ENCODE measurements around the gene MAPK8IP1. TPM values are rescaled to one million over a fixed set of nuclear protein-coding genes. Genes with fewer than 3 reads are reported as not detected.

MAPK8IP1 gene
- total RNA-seq, 1 donor from 2014 or later, result 299 TPM

DNA sequence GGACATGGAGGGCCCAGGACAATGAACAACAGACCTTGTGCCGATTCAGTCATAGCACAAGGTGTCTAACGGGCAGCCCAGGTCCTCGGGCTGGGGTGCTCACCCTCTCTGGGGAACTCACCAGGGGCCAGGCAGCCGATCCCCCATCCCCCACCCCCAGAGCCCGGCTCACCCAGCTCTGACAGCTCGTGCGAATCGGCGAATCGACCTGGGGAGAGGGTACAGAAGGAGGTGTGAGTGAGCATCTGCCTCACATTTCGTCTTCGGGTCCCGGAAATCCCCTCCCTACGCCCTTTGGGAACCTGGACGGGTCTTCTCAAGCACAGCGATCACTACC is 31.8 kb downstream of the MAPK8IP1 start:
- Mint-ChIP-seq H3K9me3 (ENCODE audit: unreplicated experiment) (peaks cover 10% of the 10 kb centered on the region), H3K4me3 (ENCODE audit: unreplicated experiment) (peak overlapping the region; percentile 94), H3K27ac (ENCODE audit: unreplicated experiment) (peak overlapping the region; percentile 97), H3K27me3 (ENCODE audit: unreplicated experiment) (peaks cover 8% of the 10 kb centered on the region), H3K36me3 (ENCODE audit: unreplicated experiment) (no peaks in the 10 kb centered on the region), H3K4me1 (ENCODE audit: low read depth, unreplicated experiment) (peaks cover 3% of the 10 kb centered on the region)
- TF ChIP-seq CTCF (IDR thresholded peaks at IDR 0.05; ENCODE audit: partially characterized antibody, unreplicated experiment), result no peak
- DNase-seq, result no peak

GRCh38 chr11:45917623-45918330 is 32.3 kb downstream of the MAPK8IP1 start, which contains the start of gene PEX16:
Gene PEX16, minus strand, starts transcription at chr11:45917877. Its CDS starts 66 bp downstream, at chr11:45917811.
- peak within 1 kb of the TSS; percentile 97 for H3K27ac Mint-ChIP-seq (ENCODE audit: unreplicated experiment)
- peaks cover 10% of the 10 kb centered on the region for H3K9me3 Mint-ChIP-seq (ENCODE audit: unreplicated experiment)
- TF ChIP-seq CTCF (IDR thresholded peaks at IDR 0.05; ENCODE audit: partially characterized antibody, unreplicated experiment), result no peak
- no peaks in the 10 kb centered on the region for H3K36me3 Mint-ChIP-seq (ENCODE audit: unreplicated experiment)
- peak within 1 kb of the TSS; percentile 94 for H3K4me3 Mint-ChIP-seq (ENCODE audit: unreplicated experiment)
- peaks cover 3% of the 10 kb centered on the region for H3K4me1 Mint-ChIP-seq (ENCODE audit: low read depth, unreplicated experiment)
- DNase-seq, result peak; percentile 94
- H3K27me3 Mint-ChIP-seq (ENCODE audit: unreplicated experiment), result peaks cover 8% of the 10 kb centered on the region

GRCh38 chr11:45918331-45918941 is 33.0 kb downstream of the MAPK8IP1 start:
- peaks cover 10% of the 10 kb centered on the region for H3K27me3 Mint-ChIP-seq (ENCODE audit: unreplicated experiment)
- no peak for TF ChIP-seq CTCF (IDR thresholded peaks at IDR 0.05; ENCODE audit: partially characterized antibody, unreplicated experiment)
- H3K9me3 Mint-ChIP-seq (ENCODE audit: unreplicated experiment), result peaks cover 11% of the 10 kb centered on the region
- peaks cover 3% of the 10 kb centered on the region for H3K4me1 Mint-ChIP-seq (ENCODE audit: low read depth, unreplicated experiment)
- H3K4me3 Mint-ChIP-seq (ENCODE audit: unreplicated experiment), result peak overlapping the region; percentile 94
- peak overlapping the region; percentile 80 for H3K27ac Mint-ChIP-seq (ENCODE audit: unreplicated experiment)
- no peaks in the 10 kb centered on the region for H3K36me3 Mint-ChIP-seq (ENCODE audit: unreplicated experiment)
- DNase-seq, result peak; percentile 86

DNA sequence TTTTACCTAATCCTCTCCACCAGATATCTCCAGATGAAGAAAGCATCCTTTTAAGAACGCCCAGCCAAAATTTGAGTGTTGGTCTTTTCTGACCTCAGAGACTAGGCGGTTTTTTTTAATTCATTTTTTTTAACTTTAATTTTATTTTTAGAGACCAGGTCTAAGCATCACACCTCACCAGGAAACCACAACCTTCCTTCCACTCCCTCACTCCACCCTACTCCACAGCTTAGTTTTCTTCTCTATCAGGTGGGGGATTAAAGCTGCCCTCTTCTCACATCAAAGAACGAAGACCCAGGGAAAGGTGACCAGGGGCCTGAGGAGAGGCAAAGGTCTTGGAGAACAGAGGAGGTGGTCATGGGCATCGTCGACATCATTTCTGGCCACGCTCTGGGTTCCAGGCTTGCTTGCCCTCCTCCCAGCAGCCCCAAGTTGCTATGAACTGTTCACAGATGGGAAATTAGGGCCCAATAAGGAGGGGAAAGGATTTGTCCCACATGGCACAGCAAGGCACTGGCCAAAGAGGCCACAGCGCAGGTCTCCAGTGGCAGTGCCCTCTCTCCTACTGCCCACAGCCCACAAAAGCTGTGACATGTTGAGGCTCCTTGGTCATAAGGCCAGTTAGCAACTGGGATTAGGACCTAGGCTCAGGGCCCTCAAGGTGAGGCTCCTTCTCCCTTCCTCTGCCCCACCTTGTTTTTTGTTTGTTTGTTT is 33.7 kb downstream of the MAPK8IP1 start:
- Mint-ChIP-seq H3K27ac (ENCODE audit: unreplicated experiment) (no peak overlapping the region), H3K36me3 (ENCODE audit: unreplicated experiment) (no peaks in the 10 kb centered on the region), H3K4me1 (ENCODE audit: low read depth, unreplicated experiment) (peaks cover 3% of the 10 kb centered on the region), H3K9me3 (ENCODE audit: unreplicated experiment) (peaks cover 14% of the 10 kb centered on the region), H3K27me3 (ENCODE audit: unreplicated experiment) (peaks cover 14% of the 10 kb centered on the region), H3K4me3 (ENCODE audit: unreplicated experiment) (peak overlapping the region; percentile 94)
- no peak for DNase-seq
- TF ChIP-seq CTCF (IDR thresholded peaks at IDR 0.05; ENCODE audit: partially characterized antibody, unreplicated experiment), result no peak

Data from glutamatergic neuron (in vitro differentiated cells).